Non-pigmented ciliary epithelial cell (primary cell): ENCODE measurements around the gene ENTR1.

Source experiments
- DNase-seq: peaks from one replicate; pipeline ENCODE4 v3.0.0-alpha.2; 2010; ENCODE audit warnings: low read depth

ENTR1 gene

GRCh38 chr9:136410500-136411287 is at the start of gene ENTR1, which contains the start of gene PMPCA:
TSS of gene ENTR1 (minus strand) at chr9:136410614. CDS start at chr9:136410397, 217 bp downstream.
TSS of gene PMPCA (plus strand) at chr9:136410658. CDS start at chr9:136410669, 11 bp downstream.
- DNase-seq: peak; percentile 32

GRCh38 chr9:136459425-136459824 is 49.0 kb upstream of the ENTR1 start:
- DNase-seq: no peak

- no peak for DNase-seq
These were observed 46.9 kb upstream of the ENTR1 start for GRCh38 chr9:136457326-136457725.

- no peak for DNase-seq
These were observed 45.8 kb upstream of the ENTR1 start for GRCh38 chr9:136456258-136456657.

- DNase-seq: no peak
These were observed 44.9 kb upstream of the ENTR1 start for GRCh38 chr9:136455043-136456002.

GRCh38 chr9:136454026-136454796 is 43.8 kb upstream of the ENTR1 start:
- DNase-seq: no peak

- DNase-seq: no peak
These were observed 42.9 kb upstream of the ENTR1 start for GRCh38 chr9:136453326-136453725.

- no peak for DNase-seq
These were observed 40.9 kb upstream of the ENTR1 start for GRCh38 chr9:136451221-136451877.

- DNase-seq: no peak
These were observed 38.2 kb upstream of the ENTR1 start for GRCh38 chr9:136448655-136449054.

GRCh38 chr9:136447173-136447778 is 36.9 kb upstream of the ENTR1 start:
- DNase-seq: no peak

- no peak for DNase-seq
These were observed 35.4 kb upstream of the ENTR1 start for GRCh38 chr9:136445799-136446198.

- no peak for DNase-seq
These were observed 33.7 kb upstream of the ENTR1 start for GRCh38 chr9:136444102-136444501.

- DNase-seq: no peak
These were observed 33.3 kb upstream of the ENTR1 start for GRCh38 chr9:136443687-136444086.

GRCh38 chr9:136443087-136443486 is 32.7 kb upstream of the ENTR1 start:
- no peak for DNase-seq

- no peak for DNase-seq
These were observed 31.9 kb upstream of the ENTR1 start for GRCh38 chr9:136442265-136442664.

GRCh38 chr9:136441681-136442245 is 31.3 kb upstream of the ENTR1 start:
- DNase-seq: no peak

GRCh38 chr9:136441191-136441680 is 30.8 kb upstream of the ENTR1 start:
- DNase-seq: no peak

GRCh38 chr9:136439481-136440408 is 29.3 kb upstream of the ENTR1 start, which contains the start of gene INPP5E:
TSS of gene INPP5E (minus strand) at chr9:136439845. CDS start at chr9:136439419, 426 bp downstream.
- no peak for DNase-seq
